Thyroid gland (tissue), 4 donors: Measurements from ENCODE around the gene TNIP3.

Source experiments
- POLR2A ChIP-seq, 2 donors: fragments of 450-650 bp; IDR thresholded peaks; one replicate each; pipeline ENCODE4 v1.6.1; 2017; ENCODE audit warnings: antibody characterized with exemption in 2 of 2, mild to moderate bottlenecking in 2 of 2, moderate library complexity in 1 of 2
- TF ChIP-seq, protein P1 (sequence below), 6 experiments: fragments of 200-600 bp in 3 of 6; fragments of 450-650 bp in 3 of 6; sonication (generic) in 3 of 6; IDR thresholded peaks; one replicate each; pipeline ENCODE4 v1.5.1; 2016 to 2019; ENCODE audit warnings: antibody characterized with exemption in 6 of 6, mild to moderate bottlenecking in 2 of 6, inconsistent platforms in 1 of 6, moderate library complexity in 1 of 6

DNA sequence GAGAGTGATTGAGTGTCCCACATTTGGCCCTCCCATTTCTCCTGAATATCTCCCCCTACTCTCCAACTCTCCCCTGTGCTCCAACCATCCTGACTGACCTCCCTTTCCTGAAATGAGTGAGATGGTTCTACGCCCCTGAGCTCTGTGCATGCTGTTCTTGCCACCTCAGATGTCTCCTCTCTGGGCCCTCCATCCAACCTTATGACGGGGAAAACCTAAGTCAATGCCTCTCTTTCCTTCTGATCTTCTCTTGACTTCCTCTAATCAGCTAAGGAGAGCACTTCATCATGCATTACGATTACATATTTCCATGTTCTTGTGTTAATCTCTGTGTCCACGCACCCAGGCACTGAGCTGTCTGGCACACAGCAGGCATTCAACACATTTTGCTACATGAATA lies 1.1 kb upstream of the TNIP3 start:
- TF ChIP-seq, protein P1, sequence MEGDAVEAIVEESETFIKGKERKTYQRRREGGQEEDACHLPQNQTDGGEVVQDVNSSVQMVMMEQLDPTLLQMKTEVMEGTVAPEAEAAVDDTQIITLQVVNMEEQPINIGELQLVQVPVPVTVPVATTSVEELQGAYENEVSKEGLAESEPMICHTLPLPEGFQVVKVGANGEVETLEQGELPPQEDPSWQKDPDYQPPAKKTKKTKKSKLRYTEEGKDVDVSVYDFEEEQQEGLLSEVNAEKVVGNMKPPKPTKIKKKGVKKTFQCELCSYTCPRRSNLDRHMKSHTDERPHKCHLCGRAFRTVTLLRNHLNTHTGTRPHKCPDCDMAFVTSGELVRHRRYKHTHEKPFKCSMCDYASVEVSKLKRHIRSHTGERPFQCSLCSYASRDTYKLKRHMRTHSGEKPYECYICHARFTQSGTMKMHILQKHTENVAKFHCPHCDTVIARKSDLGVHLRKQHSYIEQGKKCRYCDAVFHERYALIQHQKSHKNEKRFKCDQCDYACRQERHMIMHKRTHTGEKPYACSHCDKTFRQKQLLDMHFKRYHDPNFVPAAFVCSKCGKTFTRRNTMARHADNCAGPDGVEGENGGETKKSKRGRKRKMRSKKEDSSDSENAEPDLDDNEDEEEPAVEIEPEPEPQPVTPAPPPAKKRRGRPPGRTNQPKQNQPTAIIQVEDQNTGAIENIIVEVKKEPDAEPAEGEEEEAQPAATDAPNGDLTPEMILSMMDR (IDR thresholded peaks at IDR 0.05): no peak
- TF ChIP-seq POLR2A (IDR thresholded peaks at IDR 0.05): no peak
